Central memory CD4-positive, alpha-beta T cell (primary cell): ENCODE results near the gene INPP4B.

Experiments used
- DNase-seq: peaks from one replicate; pipeline ENCODE4 v3.0.0; 2022

Gene INPP4B

DNA sequence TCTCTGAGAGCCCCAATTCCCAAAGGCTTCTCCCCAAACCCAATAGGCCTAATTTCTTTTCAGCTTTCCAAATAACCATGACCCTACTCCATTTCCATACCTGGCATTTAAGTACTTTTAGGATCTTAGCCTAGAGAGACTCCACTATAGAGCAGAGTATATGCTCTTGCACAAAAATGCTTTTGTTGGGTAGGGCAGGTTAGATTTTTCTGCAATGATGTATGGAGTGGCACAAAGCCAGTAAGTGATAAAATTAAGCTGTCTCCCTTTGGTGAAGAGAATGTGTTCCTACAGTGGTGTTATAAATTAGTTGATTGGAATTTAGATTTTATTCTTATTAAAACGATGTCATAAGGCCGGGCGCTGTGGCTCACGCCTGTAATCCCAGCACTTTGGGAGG, 124.9 kb downstream of the INPP4B start:
- no peak for DNase-seq

DNA sequence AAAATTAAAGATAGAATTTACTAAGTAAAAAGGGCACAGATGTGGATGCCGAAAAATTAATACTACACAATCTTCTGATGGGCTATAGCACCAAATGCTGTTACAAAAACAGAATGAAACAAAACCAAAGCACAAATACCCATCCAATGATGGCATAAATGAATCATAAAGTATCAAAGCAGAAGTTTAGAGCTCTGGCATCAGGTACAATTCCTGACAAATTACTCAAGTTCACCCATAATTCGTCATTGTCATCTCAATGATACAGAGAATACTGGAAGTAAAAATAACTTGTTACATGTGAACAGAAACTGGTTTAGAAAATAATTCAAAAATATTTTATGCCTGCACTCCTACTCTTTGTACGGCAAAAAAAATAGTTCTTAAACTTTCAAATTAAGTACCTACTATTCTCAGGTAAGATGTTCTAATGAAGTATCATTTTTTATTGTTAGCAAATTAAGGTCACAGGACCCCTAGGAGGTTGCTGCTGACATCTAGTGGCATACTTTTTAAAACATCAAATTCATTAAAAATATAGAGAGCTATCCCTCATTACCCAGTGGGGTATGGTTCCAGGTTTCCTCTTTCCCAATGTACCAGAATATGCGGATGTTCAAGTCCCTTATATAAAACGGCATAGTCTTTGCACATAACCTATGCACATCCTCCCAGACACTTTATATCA, 126.1 kb downstream of the INPP4B start:
- DNase-seq, result peak; percentile 37

GRCh38 chr4:142718981-142719380, 127.1 kb downstream of the INPP4B start:
- DNase-seq, result no peak

- no peak for DNase-seq
Measured at GRCh38 chr4:142715727-142716126, 130.4 kb downstream of the INPP4B start.

DNA sequence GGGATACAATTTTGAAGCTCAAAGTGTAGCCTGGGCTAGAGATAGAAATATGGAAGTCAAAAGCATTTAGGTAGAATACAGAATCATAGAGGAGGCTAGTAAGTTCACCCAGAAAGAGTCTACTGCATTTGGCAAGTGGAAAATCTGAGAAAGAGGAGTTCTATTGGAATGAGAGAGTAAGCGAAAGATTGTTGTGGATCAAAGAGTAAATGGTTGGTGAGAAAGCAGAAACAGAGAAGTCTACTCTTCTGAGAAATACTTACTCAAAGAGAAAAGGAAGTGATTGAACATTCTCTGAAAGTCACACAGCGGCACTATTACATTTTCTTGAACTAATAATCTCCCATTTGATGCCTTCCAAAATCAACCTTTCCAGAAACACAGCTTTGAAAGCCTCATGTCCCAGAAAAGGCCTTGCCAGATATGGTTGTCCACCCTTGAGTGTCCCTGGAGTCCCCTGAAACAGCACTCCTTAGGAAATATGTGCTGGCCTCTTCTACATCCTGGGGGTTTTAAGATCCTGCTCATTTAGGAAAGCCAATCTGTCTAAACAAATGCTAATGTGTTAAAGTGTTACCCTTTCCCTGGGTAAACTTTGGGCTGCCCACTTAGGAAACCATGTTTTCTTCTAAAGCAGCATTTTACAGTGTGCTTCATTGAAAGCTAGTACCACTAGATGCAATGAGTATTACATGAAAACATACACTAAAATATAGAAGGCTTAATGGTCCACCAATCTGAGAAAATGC, 132.6 kb downstream of the INPP4B start:
- DNase-seq, result no peak

DNA sequence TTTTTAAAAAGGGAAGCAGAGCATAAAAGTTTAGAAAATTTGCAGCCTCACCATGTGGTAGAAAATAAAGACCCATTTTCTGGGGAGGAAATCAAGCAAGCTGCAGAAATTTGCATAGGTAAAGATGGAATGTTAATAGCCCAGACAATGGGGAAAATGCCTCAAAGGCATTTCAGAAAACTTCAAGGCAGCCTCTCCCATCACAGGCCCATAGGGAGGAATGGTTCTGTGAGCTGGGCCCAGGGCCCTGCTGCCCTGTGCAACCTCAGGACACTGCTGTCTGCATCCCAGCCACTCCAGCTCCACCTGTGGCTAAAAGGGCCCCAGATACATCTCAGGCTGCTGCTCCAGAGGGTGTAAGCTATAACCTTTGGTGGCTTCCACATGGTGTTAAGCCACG, 137.9 kb downstream of the INPP4B start:
- no peak for DNase-seq

- DNase-seq, result no peak
Measured at GRCh38 chr4:142707401-142707800, 138.7 kb downstream of the INPP4B start.

- no peak for DNase-seq
Measured at GRCh38 chr4:142706381-142706780, 139.7 kb downstream of the INPP4B start.

DNA sequence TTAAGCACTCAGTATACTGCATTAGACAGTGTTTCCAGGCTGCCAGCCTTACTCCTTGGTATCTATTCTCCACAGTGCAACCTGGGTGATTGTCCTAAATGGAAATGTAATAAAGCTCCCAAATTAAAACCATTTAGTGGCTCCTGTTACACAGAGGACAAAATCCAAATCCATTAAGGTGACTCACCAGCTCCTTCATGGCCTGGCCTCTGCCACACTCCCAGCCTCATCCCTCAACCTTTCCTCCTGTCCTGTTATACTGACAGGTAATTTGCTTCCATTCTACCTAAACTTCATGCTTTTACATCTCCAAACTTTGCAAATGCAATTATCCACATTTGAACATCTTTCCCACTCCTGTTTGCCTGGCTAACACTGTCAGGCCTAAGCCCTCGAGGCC, 140.3 kb downstream of the INPP4B start:
- no peak for DNase-seq

DNA sequence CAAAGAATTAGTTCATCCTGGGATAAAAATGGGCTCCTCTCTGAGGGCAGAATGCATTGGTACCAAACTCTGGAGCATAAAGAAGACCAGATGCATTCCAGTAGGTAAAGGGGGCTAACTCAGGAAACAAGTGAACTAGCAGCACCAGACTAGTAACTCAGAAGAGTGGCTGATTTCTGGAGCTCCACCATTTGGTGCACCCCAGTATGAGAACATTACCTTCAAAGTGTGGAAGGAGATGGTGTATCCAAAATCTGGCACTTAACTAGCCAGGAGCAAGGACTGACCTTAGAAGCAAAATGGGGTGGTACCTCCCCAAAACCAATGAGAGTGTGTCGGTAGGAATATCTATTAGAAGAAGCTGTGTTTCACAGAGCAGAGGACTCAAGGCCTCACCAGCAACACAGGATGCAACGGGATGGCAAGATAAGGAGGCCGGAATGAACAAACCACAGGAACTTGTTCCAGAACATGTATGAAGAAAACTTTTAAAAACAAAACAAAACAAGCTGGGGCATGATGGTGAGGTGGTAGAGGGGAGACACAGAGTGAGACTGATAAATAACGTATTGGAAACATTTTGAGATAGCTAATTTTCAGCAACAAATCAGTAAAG, 142.3 kb downstream of the INPP4B start:
- DNase-seq, result peak; percentile 57

- DNase-seq, result no peak
Measured at GRCh38 chr4:142701017-142701416, 145.1 kb downstream of the INPP4B start.

- peak; percentile 49 for DNase-seq
Measured at GRCh38 chr4:142700531-142700930, 145.6 kb downstream of the INPP4B start.

- no peak for DNase-seq
Measured at GRCh38 chr4:142698552-142698951, 147.5 kb downstream of the INPP4B start.

DNA sequence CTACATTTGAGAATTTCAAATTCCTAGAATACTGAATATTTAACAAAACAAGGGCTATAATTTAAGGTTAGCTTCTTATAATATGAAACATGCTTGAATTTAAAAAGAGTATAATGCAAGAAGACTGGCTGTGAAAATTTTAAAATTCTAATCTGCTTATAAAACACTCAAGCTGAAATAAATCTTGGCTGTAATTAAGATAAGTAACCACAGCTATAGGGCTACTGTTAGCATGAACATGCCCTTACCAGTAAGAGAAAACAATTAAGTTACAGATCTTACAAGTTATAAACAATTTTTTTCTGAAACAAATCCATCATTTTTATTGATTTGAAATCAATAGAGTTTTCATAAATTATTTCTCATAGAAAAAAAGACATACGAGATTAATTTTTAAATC, 148.2 kb downstream of the INPP4B start:
- DNase-seq, result no peak

- DNase-seq, result no peak
Measured at GRCh38 chr4:142697320-142697719, 148.8 kb downstream of the INPP4B start.

- no peak for DNase-seq
Measured at GRCh38 chr4:142696334-142697122, 149.6 kb downstream of the INPP4B start.

DNA sequence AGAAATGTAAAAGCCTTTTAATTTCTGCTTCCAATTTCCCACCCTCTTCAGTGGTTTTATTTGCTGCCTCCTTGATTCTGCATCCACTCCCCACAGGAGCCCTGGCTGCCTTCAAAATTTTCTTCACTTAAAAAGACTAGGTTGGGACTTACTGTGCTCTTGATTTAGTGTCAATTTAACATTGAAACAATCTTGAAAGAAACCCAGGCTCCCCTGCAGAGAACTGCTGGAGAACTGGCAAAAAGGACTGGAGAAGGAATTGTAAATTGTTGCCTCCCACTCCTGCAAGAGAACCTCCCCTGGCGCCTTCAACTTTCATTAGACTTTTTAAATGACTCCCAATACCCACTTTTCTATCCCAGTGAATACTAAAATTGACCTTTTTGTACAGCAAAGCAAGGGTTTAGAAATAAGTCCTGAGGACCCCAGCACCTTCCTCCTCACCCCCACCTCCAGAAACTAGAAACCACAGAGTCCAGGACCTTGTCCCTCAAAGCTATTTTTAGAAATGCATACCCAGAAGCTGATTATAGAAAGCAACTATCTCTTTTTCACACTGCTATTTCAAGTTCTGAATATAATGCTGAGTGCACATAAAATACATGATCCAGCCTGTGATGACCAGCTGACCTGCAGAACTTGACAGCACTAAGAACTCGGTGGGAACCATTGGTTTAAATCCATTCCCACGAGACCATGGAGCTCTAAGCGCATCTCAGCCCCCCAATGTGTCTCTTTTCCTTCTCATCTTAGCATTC, 155.5 kb downstream of the INPP4B start:
- DNase-seq, result no peak

DNA sequence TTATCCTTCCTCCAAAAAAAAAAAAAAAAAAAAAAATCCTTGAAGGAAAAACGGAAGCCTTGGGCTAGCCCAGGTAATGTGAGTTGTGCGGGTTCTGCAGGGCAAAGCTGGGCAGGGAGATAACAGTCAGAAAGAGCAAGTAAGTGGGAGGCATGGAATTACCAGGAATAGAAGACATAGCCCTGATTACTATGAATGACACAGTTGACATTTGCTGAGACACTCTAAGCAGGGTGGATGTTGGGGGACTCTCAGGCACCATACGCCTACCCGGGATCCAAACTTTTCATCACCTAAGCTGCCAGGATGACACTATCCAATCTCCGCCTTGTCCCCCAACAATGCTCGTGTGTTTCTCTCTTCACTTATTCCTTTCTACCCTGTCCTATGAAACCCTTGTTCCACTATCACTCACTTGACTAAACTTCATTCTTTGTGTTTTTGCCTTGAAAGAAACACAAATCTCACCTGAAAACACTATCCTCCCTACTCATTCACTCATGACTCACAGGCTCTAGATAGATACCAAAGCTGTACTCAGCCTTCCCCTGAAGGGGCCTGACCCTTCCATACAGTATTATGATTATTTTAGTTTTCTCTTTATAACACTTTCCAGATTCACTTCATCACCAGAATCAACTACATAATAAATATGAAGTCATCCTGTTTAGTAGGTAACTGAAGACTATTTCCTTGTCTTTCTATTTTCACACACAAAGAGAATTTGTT, 158.4 kb downstream of the INPP4B start:
- no peak for DNase-seq

DNA sequence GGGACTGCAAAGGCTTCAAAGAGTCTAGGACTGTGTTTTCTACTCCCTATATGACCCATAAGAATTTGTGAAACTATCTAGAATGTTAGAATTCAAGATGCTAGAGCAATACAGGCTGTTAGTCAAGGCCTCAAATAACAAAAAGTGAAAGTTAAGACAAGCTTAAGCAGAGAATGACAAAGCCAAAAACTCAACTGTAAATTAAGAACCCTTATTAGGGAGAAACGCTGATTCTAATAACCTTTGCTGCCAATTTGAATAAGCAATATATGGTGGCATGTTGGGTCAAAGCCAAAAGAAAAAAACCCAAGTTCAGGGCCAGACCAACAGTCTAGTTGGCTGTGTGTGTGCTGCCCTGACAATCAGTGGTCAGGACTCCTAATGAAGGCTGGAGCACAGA, 160.0 kb downstream of the INPP4B start:
- DNase-seq, result no peak

DNA sequence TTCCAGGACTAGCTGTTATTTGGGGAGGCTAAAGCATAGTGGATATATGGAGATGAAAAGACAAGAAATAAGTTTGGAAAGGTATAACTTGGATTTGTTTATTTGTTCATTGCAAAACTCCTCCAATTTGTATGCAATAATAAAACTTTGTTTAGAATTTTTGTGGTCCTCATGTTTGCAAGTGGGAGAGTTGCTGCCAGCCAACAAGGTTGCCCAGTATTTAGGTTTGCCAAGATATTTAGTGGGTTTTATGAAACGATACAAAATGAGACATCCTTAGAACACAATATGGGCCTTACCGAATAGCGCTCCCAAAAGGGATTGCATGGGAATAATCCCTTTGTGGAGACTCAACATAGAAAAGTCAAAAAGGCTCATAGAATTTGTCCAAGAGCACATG, 162.1 kb downstream of the INPP4B start:
- no peak for DNase-seq

GRCh38 chr4:142683503-142683902, 162.6 kb downstream of the INPP4B start:
- DNase-seq, result no peak

DNA sequence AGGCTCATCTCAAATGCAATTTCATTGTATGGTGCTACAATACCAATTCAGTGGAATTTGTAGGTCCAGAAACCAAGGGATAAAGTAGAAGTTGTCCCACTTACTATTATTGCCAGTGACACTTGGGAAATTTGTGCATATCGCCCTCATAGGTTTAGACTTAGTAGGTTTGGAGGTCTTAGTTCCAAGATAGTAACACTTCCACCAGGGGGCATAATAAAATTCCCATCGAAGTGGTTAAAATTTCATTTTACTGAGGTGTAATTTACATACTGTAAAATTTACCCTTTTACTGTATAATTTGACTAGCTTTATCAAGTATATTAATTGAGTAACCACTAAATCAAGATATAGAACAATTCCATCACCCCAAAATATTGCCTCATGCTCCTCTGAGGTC, 174.6 kb downstream of the INPP4B start:
- no peak for DNase-seq
